K562 (cell line): ENCODE measurements around the gene KATNAL2. TPM values are rescaled to one million over a fixed set of nuclear protein-coding genes. Genes with fewer than 3 reads are reported as not detected.

Experiments
- BCOR ChIP-seq: fragments of 450-650 bp; IDR thresholded peaks from 2 replicates; pipeline ENCODE4 v1.6.1; 2016
- CHD1 ChIP-seq: fragments of 200-600 bp; sonication (generic); IDR thresholded peaks from one replicate; pipeline ENCODE4 v1.6.1; 2012; ENCODE audit warnings: mild to moderate bottlenecking, moderate library complexity, low read length, inconsistent platforms
- GATAD2A ChIP-seq: fragments of 450-650 bp; IDR thresholded peaks from 2 replicates; pipeline ENCODE4 v1.6.1; 2017
- MAFF ChIP-seq: IDR thresholded peaks from 2 replicates; pipeline ENCODE4 v1.6.1; 2012; ENCODE audit warnings: low read length, improper control_type of control experiment
- MTA2 ChIP-seq: fragments of 450-650 bp; IDR thresholded peaks from 2 replicates; pipeline ENCODE4 v1.6.1; 2016; ENCODE audit warnings: low read depth
- PHB2 ChIP-seq: fragments of 450-650 bp; IDR thresholded peaks from 2 replicates; pipeline ENCODE4 v1.6.1; 2017; ENCODE audit warnings: low read depth
- PTBP1 ChIP-seq: fragments of 200-400 bp; formaldehyde crosslinking; IDR thresholded peaks from 2 replicates; pipeline ENCODE4 v1.6.1; 2017; ENCODE audit warnings: low read depth, low read length
- PTTG1 ChIP-seq: fragments of 450-650 bp; IDR thresholded peaks from 2 replicates; pipeline ENCODE4 v1.6.1; 2016; ENCODE audit warnings: low read depth, mild to moderate bottlenecking, missing genetic modification characterization, missing compliant biosample characterization
- TARDBP ChIP-seq: fragments of 450-650 bp; IDR thresholded peaks from 2 replicates; pipeline ENCODE4 v1.6.1; 2016
- TGIF2 ChIP-seq: sonication (generic); formaldehyde crosslinking; IDR thresholded peaks from 2 replicates; pipeline ENCODE4 v1.8.1; 2022; ENCODE audit warnings: mild to moderate bottlenecking, missing genetic modification reagents, moderate library complexity
- ZFPM2 ChIP-seq: fragments of 250-450 bp; sonication (Bioruptor Pico); IDR thresholded peaks from 2 replicates; pipeline ENCODE4 v1.5.1; 2022; ENCODE audit warnings: mild to moderate bottlenecking
- ZNF197 ChIP-seq: fragments of 200-800 bp; sonication (Bioruptor generic); IDR thresholded peaks from 2 replicates; pipeline ENCODE4 v1.6.1; 2016; ENCODE audit warnings: low read depth, missing genetic modification characterization, missing compliant biosample characterization
- ZNF282 ChIP-seq: sonication (generic); formaldehyde crosslinking; IDR thresholded peaks from 2 replicates; pipeline ENCODE4 v1.8.1; 2023; ENCODE audit warnings: missing genetic modification reagents
- ZNF561 ChIP-seq: fragments of 450-650 bp; formaldehyde crosslinking; conservative IDR thresholded peaks from 2 replicates; pipeline ENCODE4 v1.4.0; 2020; ENCODE audit warnings: mild to moderate bottlenecking, moderate library complexity
- polyA plus RNA-seq, 8 experiments: library from polyadenylated mRNA; depleted of rRNA in 4 of 8; stranded (reverse) in 5 of 8; unstranded in 3 of 8; fragments of >200 nt; fragmentation: Nextera tagmentation in 2 of 8; fragmentation: Illumina TruSeq in 1 of 8; extraction: Ambion mirVana in 2 of 8; extraction: Trizol in 1 of 8; gene quantifications; 2 replicates each; pipeline versions ENCODE4 v1.2.1 to v1.2.3, GENCODE V29; 2011 to 2014; ENCODE audit warnings: inconsistent platforms in 1 of 8, missing spikeins in 1 of 8
- total RNA-seq, 7 experiments: library from RNA; depleted of rRNA in 6 of 7; stranded (reverse); fragments of >200 nt in 6 of 7; fragmentation: Illumina TruSeq in 2 of 7; extraction: Trizol in 2 of 7; gene quantifications; 2 replicates each; pipeline versions ENCODE4 v1.2.1 to v1.2.3, GENCODE V29; 2011 to 2021; ENCODE audit warnings: low replicate concordance in 1 of 7
- TF ChIP-seq, protein P1 (sequence below): fragments of 250-450 bp; sonication (Bioruptor Pico); IDR thresholded peaks from 2 replicates; pipeline ENCODE4 v1.8.0; 2022; ENCODE audit warnings: moderate library complexity, mild to moderate bottlenecking, inconsistent platforms
- TF ChIP-seq, protein P2 (sequence below): fragments of 450-650 bp; conservative IDR thresholded peaks from 2 replicates; pipeline ENCODE4 v1.6.1; 2016; ENCODE audit warnings: missing genetic modification characterization, low read depth, mild to moderate bottlenecking, missing compliant biosample characterization, moderate library complexity
- TF ChIP-seq, protein P3 (sequence below): fragments of 250-450 bp; sonication (Bioruptor Pico); IDR thresholded peaks from 2 replicates; pipeline ENCODE4 v1.4.0; 2020; ENCODE audit warnings: mild to moderate bottlenecking, moderate library complexity
- TF ChIP-seq, protein P4 (sequence below): sonication (generic); formaldehyde crosslinking; IDR thresholded peaks from 2 replicates; pipeline ENCODE4 v1.8.1; 2022; ENCODE audit warnings: missing genetic modification reagents
- TF ChIP-seq, protein P5 (sequence below), 2 experiments: IDR thresholded peaks in 1 of 2; conservative IDR thresholded peaks in 1 of 2; 2 replicates each; pipeline ENCODE4 v1.6.1; 2016; ENCODE audit warnings: low read depth in 2 of 2, mild to moderate bottlenecking in 1 of 2, missing compliant biosample characterization in 1 of 2, missing genetic modification characterization in 1 of 2, moderate library complexity in 1 of 2
- TF ChIP-seq, protein P6 (sequence below): fragments of 250-450 bp; sonication (Bioruptor Pico); IDR thresholded peaks from 2 replicates; pipeline ENCODE4 v1.5.0; 2021

KATNAL2 gene
- total and polyA plus RNA-seq, 9 of the 15 experiments (the other 6 are each of a cell fraction or from before 2014, with no cell fraction given): 0.08 to 1.2 (median 0.48) TPM

DNA sequence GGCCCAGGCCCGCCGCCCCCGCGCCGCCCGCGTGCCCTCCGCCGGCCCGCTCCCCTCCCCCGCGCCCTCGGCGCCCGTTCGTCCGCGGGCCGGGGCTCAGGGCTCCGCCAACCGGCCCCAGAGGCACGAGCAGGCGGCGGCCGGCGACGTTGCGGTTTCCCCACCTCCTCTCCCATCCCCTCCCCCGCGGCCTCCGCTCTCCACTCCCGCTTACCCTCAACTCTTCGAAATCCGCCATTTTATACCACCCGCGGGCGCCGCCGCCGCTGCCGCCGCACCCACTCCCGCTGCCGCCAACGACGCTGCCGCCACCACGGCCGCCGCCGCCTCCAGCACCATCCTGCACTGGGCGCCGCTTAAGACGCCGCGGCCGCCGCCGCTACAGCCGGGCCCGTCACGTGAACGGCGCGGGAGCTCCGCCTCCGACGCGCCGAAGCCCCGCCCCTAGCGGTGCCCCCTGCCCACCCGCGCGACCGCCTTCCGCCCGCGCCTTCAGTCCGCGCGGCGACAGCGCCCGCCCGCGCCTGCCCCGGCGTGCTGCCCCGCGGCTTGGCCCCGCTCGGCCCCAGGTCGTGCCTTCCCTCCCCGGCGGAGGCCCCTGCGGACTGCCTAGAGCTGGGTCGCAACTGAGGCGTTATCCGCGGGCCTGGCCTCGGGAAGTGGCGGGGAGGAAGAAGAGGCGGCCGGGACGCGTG, at the start of gene KATNAL2, which contains the start of gene PIAS2 (continued):
- no peak for TF ChIP-seq MAFF
- no peak for TF ChIP-seq CHD1
- TF ChIP-seq, protein P1, sequence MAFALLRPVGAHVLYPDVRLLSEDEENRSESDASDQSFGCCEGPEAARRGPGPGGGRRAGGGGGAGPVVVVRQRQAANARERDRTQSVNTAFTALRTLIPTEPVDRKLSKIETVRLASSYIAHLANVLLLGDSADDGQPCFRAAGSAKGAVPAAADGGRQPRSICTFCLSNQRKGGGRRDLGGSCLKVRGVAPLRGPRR (CRISPR knock-in tag): no peak
- no peak for TF ChIP-seq MTA2
- no peak for TF ChIP-seq ZFPM2 (CRISPR knock-in tag)
- no peak for TF ChIP-seq PTTG1 (tag)
- TF ChIP-seq ZNF282 (CRISPR knock-in tag): no peak
- TF ChIP-seq, protein P2, sequence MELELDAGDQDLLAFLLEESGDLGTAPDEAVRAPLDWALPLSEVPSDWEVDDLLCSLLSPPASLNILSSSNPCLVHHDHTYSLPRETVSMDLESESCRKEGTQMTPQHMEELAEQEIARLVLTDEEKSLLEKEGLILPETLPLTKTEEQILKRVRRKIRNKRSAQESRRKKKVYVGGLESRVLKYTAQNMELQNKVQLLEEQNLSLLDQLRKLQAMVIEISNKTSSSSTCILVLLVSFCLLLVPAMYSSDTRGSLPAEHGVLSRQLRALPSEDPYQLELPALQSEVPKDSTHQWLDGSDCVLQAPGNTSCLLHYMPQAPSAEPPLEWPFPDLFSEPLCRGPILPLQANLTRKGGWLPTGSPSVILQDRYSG (tag): no peak
- TF ChIP-seq ZNF197: no peak
- TF ChIP-seq, protein P3, sequence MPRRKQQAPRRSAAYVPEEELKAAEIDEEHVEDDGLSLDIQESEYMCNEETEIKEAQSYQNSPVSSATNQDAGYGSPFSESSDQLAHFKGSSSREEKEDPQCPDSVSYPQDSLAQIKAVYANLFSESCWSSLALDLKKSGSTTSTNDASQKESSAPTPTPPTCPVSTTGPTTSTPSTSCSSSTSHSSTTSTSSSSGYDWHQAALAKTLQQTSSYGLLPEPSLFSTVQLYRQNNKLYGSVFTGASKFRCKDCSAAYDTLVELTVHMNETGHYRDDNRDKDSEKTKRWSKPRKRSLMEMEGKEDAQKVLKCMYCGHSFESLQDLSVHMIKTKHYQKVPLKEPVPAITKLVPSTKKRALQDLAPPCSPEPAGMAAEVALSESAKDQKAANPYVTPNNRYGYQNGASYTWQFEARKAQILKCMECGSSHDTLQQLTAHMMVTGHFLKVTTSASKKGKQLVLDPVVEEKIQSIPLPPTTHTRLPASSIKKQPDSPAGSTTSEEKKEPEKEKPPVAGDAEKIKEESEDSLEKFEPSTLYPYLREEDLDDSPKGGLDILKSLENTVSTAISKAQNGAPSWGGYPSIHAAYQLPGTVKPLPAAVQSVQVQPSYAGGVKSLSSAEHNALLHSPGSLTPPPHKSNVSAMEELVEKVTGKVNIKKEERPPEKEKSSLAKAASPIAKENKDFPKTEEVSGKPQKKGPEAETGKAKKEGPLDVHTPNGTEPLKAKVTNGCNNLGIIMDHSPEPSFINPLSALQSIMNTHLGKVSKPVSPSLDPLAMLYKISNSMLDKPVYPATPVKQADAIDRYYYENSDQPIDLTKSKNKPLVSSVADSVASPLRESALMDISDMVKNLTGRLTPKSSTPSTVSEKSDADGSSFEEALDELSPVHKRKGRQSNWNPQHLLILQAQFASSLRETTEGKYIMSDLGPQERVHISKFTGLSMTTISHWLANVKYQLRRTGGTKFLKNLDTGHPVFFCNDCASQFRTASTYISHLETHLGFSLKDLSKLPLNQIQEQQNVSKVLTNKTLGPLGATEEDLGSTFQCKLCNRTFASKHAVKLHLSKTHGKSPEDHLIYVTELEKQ: no peak
- TF ChIP-seq ZNF561 (CRISPR knock-in tag): no peak
- TF ChIP-seq TARDBP: no peak
- TF ChIP-seq GATAD2A: no peak
- TF ChIP-seq, protein P4, sequence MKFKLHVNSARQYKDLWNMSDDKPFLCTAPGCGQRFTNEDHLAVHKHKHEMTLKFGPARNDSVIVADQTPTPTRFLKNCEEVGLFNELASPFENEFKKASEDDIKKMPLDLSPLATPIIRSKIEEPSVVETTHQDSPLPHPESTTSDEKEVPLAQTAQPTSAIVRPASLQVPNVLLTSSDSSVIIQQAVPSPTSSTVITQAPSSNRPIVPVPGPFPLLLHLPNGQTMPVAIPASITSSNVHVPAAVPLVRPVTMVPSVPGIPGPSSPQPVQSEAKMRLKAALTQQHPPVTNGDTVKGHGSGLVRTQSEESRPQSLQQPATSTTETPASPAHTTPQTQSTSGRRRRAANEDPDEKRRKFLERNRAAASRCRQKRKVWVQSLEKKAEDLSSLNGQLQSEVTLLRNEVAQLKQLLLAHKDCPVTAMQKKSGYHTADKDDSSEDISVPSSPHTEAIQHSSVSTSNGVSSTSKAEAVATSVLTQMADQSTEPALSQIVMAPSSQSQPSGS: no peak
- TF ChIP-seq TGIF2: no peak
- no peak for TF ChIP-seq PTBP1
- TF ChIP-seq, protein P5, sequence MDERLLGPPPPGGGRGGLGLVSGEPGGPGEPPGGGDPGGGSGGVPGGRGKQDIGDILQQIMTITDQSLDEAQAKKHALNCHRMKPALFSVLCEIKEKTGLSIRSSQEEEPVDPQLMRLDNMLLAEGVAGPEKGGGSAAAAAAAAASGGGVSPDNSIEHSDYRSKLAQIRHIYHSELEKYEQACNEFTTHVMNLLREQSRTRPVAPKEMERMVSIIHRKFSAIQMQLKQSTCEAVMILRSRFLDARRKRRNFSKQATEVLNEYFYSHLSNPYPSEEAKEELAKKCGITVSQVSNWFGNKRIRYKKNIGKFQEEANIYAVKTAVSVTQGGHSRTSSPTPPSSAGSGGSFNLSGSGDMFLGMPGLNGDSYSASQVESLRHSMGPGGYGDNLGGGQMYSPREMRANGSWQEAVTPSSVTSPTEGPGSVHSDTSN (CRISPR knock-in tag; IDR thresholded peaks at IDR 0.05; ENCODE audit: low read depth): no peak
- TF ChIP-seq, protein P5 (tag; conservative IDR thresholded peaks at IDR 0.05; ENCODE audit: low read depth): no peak
- TF ChIP-seq BCOR: no peak
- TF ChIP-seq, protein P6, sequence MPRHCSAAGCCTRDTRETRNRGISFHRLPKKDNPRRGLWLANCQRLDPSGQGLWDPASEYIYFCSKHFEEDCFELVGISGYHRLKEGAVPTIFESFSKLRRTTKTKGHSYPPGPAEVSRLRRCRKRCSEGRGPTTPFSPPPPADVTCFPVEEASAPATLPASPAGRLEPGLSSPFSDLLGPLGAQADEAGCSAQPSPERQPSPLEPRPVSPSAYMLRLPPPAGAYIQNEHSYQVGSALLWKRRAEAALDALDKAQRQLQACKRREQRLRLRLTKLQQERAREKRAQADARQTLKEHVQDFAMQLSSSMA: no peak
- no peak for TF ChIP-seq PHB2
